RCC 7860 (cell line): ENCODE results near the gene PHKA2.

Experiments
- DNase-seq: peaks from one replicate; pipeline ENCODE4 v3.0.0-alpha.2; 2015; ENCODE audit warnings: low spot score
- FAIRE-seq: peaks from 2 replicates; lab custom pipeline; 2012; peaks lifted over from hg19 to GRCh38; lab: Jason Lieb, UNC

PHKA2 gene

GRCh38 chrX:18872621-18873020 is 111.3 kb downstream of the PHKA2 start:
- FAIRE-seq, result no peak
- DNase-seq, result no peak

GRCh38 chrX:18871970-18872369 is 111.9 kb downstream of the PHKA2 start:
- DNase-seq, result no peak
- FAIRE-seq, result no peak

GRCh38 chrX:18871161-18871890 is 112.6 kb downstream of the PHKA2 start:
- FAIRE-seq, result no peak

GRCh38 chrX:18864390-18864920 is 119.5 kb downstream of the PHKA2 start:
- FAIRE-seq (no peak), DNase-seq (no peak)

More at GRCh38 chrX:18871161-18871890, 112.6 kb downstream of the PHKA2 start:
- DNase-seq, result no peak

GRCh38 chrX:18861511-18861910 is 122.4 kb downstream of the PHKA2 start:
- FAIRE-seq, result no peak
- no peak for DNase-seq

GRCh38 chrX:18856645-18856997 is 127.3 kb downstream of the PHKA2 start:
- FAIRE-seq (no peak), DNase-seq (no peak)

- peak; percentile 53 for DNase-seq
Observed at GRCh38 chrX:18855919-18856644, 127.8 kb downstream of the PHKA2 start.

GRCh38 chrX:18847901-18848300 is 136.0 kb downstream of the PHKA2 start:
- FAIRE-seq (peak; percentile 97), DNase-seq (peak; percentile 53)

More at GRCh38 chrX:18855919-18856644, 127.8 kb downstream of the PHKA2 start:
- FAIRE-seq, result peak; percentile 97
